H1 (cell line): ENCODE data around the gene MCM3AP. TPM values are rescaled to one million over a fixed set of nuclear protein-coding genes. Genes with fewer than 3 reads are reported as not detected.

Experiments
- CTCF ChIA-PET: fragments of 300-600 bp; sonication (Branson Sonifier 250); formaldehyde crosslinking; loops from one replicate; lab custom pipeline; 2021; ENCODE audit not compliant: partially characterized antibody; lab: Charles Lee
- POLR2A ChIA-PET: fragments of 300-600 bp; sonication (Branson Sonifier 250); formaldehyde crosslinking; loops from one replicate; lab custom pipeline; 2021; ENCODE audit warnings: inconsistent platforms; ENCODE audit not compliant: partially characterized antibody; lab: Charles Lee
- DNase-seq, 2 experiments: peaks; one replicate each; pipeline versions ENCODE4 v3.0.0 to v3.0.0-alpha.2; 2010 to 2022; ENCODE audit warnings: low spot score in 2 of 2, low read depth in 1 of 2, mixed read lengths in 1 of 2
- FAIRE-seq: peaks from 2 replicates; lab custom pipeline; 2011; peaks lifted over from hg19 to GRCh38; lab: Jason Lieb, UNC
- H2AFZ ChIP-seq: 2 replicates; pipeline ENCODE4 v1.8.1; 2012; ENCODE audit warnings: low read length, inconsistent platforms
- H2AK5ac ChIP-seq: 2 replicates; pipeline ENCODE4 v1.6.1; 2013; ENCODE audit warnings: low read depth, low read length
- H2BK120ac ChIP-seq: replicated peaks from 2 replicates; pipeline ENCODE3; 2013; ENCODE audit warnings: low read depth, low read length, inconsistent platforms
- H2BK12ac ChIP-seq: 2 replicates; pipeline ENCODE4 v1.6.1; 2013; ENCODE audit warnings: low read depth, low read length
- H2BK15ac ChIP-seq: 2 replicates; pipeline ENCODE4 v1.6.1; 2013; ENCODE audit warnings: low read length
- H2BK20ac ChIP-seq: 2 replicates; pipeline ENCODE4 v1.6.1; 2013; ENCODE audit warnings: low read length
- H2BK5ac ChIP-seq: 2 replicates; pipeline ENCODE4 v1.6.1; 2013; ENCODE audit warnings: low read depth, low read length
- H3K14ac ChIP-seq: 2 replicates; pipeline ENCODE4 v1.6.1; 2013; ENCODE audit warnings: inconsistent platforms; ENCODE audit not compliant: insufficient read length
- H3K18ac ChIP-seq: 2 replicates; pipeline ENCODE4 v1.6.1; 2013; ENCODE audit warnings: low read length; ENCODE audit errors: extremely low read depth
- H3K23ac ChIP-seq: 2 replicates; pipeline ENCODE4 v1.6.1; 2013; ENCODE audit warnings: inconsistent platforms; ENCODE audit not compliant: insufficient read length
- H3K23me2 ChIP-seq: 2 replicates; pipeline ENCODE4 v1.6.1; 2013; ENCODE audit warnings: low read depth, low read length
- H3K27ac ChIP-seq: 2 replicates; pipeline ENCODE4 v1.6.1; 2011; ENCODE audit warnings: low read depth, low read length, inconsistent platforms
- H3K27me3 ChIP-seq, 4 experiments: replicated peaks in 1 of 4; 1 replicate in 1 of 4; 2 replicates in 3 of 4; pipeline versions ENCODE4 v1.6.1 to v1.8.1; 2011 to 2013; ENCODE audit warnings: low read length in 3 of 4, mild to moderate bottlenecking in 3 of 4, inconsistent platforms in 2 of 4, mixed read lengths in 2 of 4, moderate library complexity in 1 of 4; ENCODE audit not compliant: control insufficient read depth in 3 of 4, insufficient read depth in 3 of 4; ENCODE audit errors: extremely low read depth in 1 of 4
- H3K36me3 ChIP-seq, 4 experiments: 2 replicates each; pipeline versions ENCODE4 v1.6.1 to v1.8.1; 2011 to 2013; ENCODE audit warnings: mild to moderate bottlenecking in 4 of 4, low read length in 3 of 4, moderate library complexity in 2 of 4, control low read depth in 1 of 4, inconsistent platforms in 1 of 4; ENCODE audit not compliant: insufficient read depth in 4 of 4, control insufficient read depth in 2 of 4
- H3K4ac ChIP-seq: replicated peaks from 2 replicates; pipeline ENCODE3; 2013; ENCODE audit warnings: low read length, low read depth, mixed read lengths, inconsistent platforms; ENCODE audit not compliant: insufficient read length
- H3K4me1 ChIP-seq, 4 experiments: replicated peaks in 1 of 4; 1 replicate in 1 of 4; 2 replicates in 3 of 4; pipeline versions ENCODE4 v1.6.1 to v1.8.1; 2011 to 2013; ENCODE audit warnings: low read length in 3 of 4, inconsistent platforms in 2 of 4, mixed read lengths in 1 of 4; ENCODE audit not compliant: insufficient read depth in 4 of 4, control insufficient read depth in 3 of 4
- H3K4me2 ChIP-seq, 2 experiments: 2 replicates each; pipeline versions ENCODE4 v1.6.1 to v1.8.1; 2011 to 2013; ENCODE audit warnings: low read depth in 2 of 2, low read length in 2 of 2, control low read depth in 1 of 2, inconsistent platforms in 1 of 2, mild to moderate bottlenecking in 1 of 2; ENCODE audit not compliant: insufficient read depth in 1 of 2
- H3K4me3 ChIP-seq, 4 experiments: fragments of 200-600, 300-600 bp in 1 of 4; sonication (generic), shearing (Covaris generic), sonication (Bioruptor Twin) in 1 of 4; 2 replicates each; pipeline versions ENCODE4 v1.5.1 to v1.8.1; 2011 to 2016; ENCODE audit warnings: low read length in 4 of 4, low read depth in 3 of 4, control low read depth in 2 of 4, inconsistent platforms in 2 of 4, mild to moderate bottlenecking in 2 of 4, mixed read lengths in 1 of 4, moderate library complexity in 1 of 4; ENCODE audit not compliant: insufficient read depth in 2 of 4; ENCODE audit errors: extremely low read depth in 1 of 4
- H3K56ac ChIP-seq: replicated peaks from 2 replicates; pipeline ENCODE3; 2013; ENCODE audit warnings: low read depth, mild to moderate bottlenecking, mixed read lengths, low read length, inconsistent platforms; ENCODE audit not compliant: insufficient read length
- H3K79me1 ChIP-seq: 2 replicates; pipeline ENCODE4 v1.6.1; 2013; ENCODE audit warnings: low read depth, low read length, control low read depth
- H3K79me2 ChIP-seq, 2 experiments: 2 replicates each; pipeline versions ENCODE4 v1.6.1 to v1.8.1; 2012 to 2013; ENCODE audit warnings: low read length in 2 of 2, mild to moderate bottlenecking in 2 of 2, inconsistent platforms in 1 of 2; ENCODE audit not compliant: insufficient read depth in 2 of 2, control insufficient read depth in 1 of 2
- H3K9ac ChIP-seq, 4 experiments: replicated peaks in 1 of 4; 1 replicate in 1 of 4; 2 replicates in 3 of 4; pipeline versions ENCODE4 v1.6.1 to v1.8.1; 2011 to 2013; ENCODE audit warnings: low read depth in 3 of 4, low read length in 3 of 4, control low read depth in 2 of 4, mild to moderate bottlenecking in 2 of 4, moderate library complexity in 2 of 4, inconsistent platforms in 1 of 4; ENCODE audit errors: extremely low read depth in 1 of 4
- H3K9me3 ChIP-seq, 2 experiments: 2 replicates each; pipeline versions ENCODE4 v1.6.1 to v1.8.1; 2012 to 2013; ENCODE audit warnings: mild to moderate bottlenecking in 2 of 2, moderate library complexity in 2 of 2, control low read depth in 1 of 2, inconsistent platforms in 1 of 2, low read depth in 1 of 2, low read length in 1 of 2, mixed read lengths in 1 of 2; ENCODE audit not compliant: insufficient read depth in 2 of 2
- H4K20me1 ChIP-seq, 2 experiments: replicated peaks in 1 of 2; 2 replicates each; pipeline versions ENCODE3 to v1.8.1; 2011 to 2013; ENCODE audit warnings: inconsistent platforms in 2 of 2, low read length in 2 of 2, mild to moderate bottlenecking in 1 of 2; ENCODE audit not compliant: insufficient read depth in 2 of 2, control insufficient read depth in 1 of 2
- H4K5ac ChIP-seq: 2 replicates; pipeline ENCODE4 v1.6.1; 2013; ENCODE audit warnings: low read length, low read depth, mixed read lengths, inconsistent platforms; ENCODE audit not compliant: insufficient read length
- H4K8ac ChIP-seq: 2 replicates; pipeline ENCODE4 v1.8.0; 2013; ENCODE audit warnings: mild to moderate bottlenecking, moderate library complexity, low read length, inconsistent platforms; ENCODE audit not compliant: insufficient read depth; ENCODE audit errors: extremely low read depth
- H4K91ac ChIP-seq: replicated peaks from 2 replicates; pipeline ENCODE3; 2013; ENCODE audit warnings: low read length, mixed read lengths, inconsistent platforms; ENCODE audit not compliant: insufficient read length
- CBX5 ChIP-seq: fragments of 300-800, 300-1000 bp; sonication (generic); IDR thresholded peaks from 2 replicates; pipeline ENCODE4 v1.7.1; 2016; ENCODE audit warnings: antibody characterized with exemption, low read length, low read depth
- CBX8 ChIP-seq: fragments of 300-800, 300-1000 bp; sonication (generic); IDR thresholded peaks from 2 replicates; pipeline ENCODE4 v1.7.1; 2016; ENCODE audit warnings: low read depth, low read length, borderline replicate concordance
- CEBPB ChIP-seq: IDR thresholded peaks from 2 replicates; pipeline ENCODE4 v1.6.1; 2012; ENCODE audit warnings: low read depth, low read length
- EZH2 ChIP-seq: fragments of 200-600 bp; sonication (generic); IDR thresholded peaks from 2 replicates; pipeline ENCODE4 v1.7.1; 2012; ENCODE audit warnings: low read depth, mild to moderate bottlenecking, moderate library complexity, low read length, inconsistent platforms; ENCODE audit not compliant: severe bottlenecking
- FOSL1 ChIP-seq: IDR thresholded peaks from 2 replicates; pipeline ENCODE4 v1.6.1; 2011; ENCODE audit warnings: mild to moderate bottlenecking, low read depth, low read length, moderate library complexity; ENCODE audit not compliant: insufficient read depth
- HDAC2 ChIP-seq, 2 experiments: fragments of 300-600 bp in 1 of 2; sonication (generic) in 1 of 2; IDR thresholded peaks; 2 replicates each; pipeline ENCODE4 v1.6.1; 2011 to 2012; ENCODE audit warnings: low read depth in 2 of 2, low read length in 2 of 2, mild to moderate bottlenecking in 2 of 2, moderate library complexity in 2 of 2, borderline replicate concordance in 1 of 2, inconsistent platforms in 1 of 2
- PHF8 ChIP-seq: fragments of 200-600 bp; sonication (generic); conservative IDR thresholded peaks from 2 replicates; pipeline ENCODE4 v1.7.1; 2012; ENCODE audit warnings: low read depth, mild to moderate bottlenecking, inconsistent platforms, low read length, moderate library complexity
- RBBP5 ChIP-seq: IDR thresholded peaks from 2 replicates; pipeline ENCODE4 v1.7.1; 2012; ENCODE audit warnings: low read depth, mild to moderate bottlenecking, inconsistent platforms, low read length, moderate library complexity, borderline replicate concordance
- SIN3A ChIP-seq, 2 experiments: IDR thresholded peaks in 1 of 2; conservative IDR thresholded peaks in 1 of 2; 2 replicates each; pipeline ENCODE4 v1.6.1; 2011 to 2012; ENCODE audit warnings: low read length in 2 of 2, improper control_type of control experiment in 1 of 2, low read depth in 1 of 2, mild to moderate bottlenecking in 1 of 2
- SIRT6 ChIP-seq: IDR thresholded peaks from one replicate; pipeline ENCODE4 v1.7.1; 2012; ENCODE audit warnings: low read length, inconsistent platforms
- SP2 ChIP-seq: IDR thresholded peaks from 2 replicates; pipeline ENCODE4 v1.6.1; 2012; ENCODE audit warnings: mild to moderate bottlenecking, low read length, inconsistent platforms
- SRF ChIP-seq: IDR thresholded peaks from 2 replicates; pipeline ENCODE4 v1.6.1; 2011; ENCODE audit warnings: mild to moderate bottlenecking, low read depth, low read length, moderate library complexity
- WGBS, 2 experiments: shearing (Covaris generic) in 1 of 2; methylation state at CpG; one replicate each; pipeline versions ENCODE4 v1.1.6 to v1.1.7; 2013 to 2015; ENCODE audit warnings: low lambda C conversion rate in 2 of 2, mixed read lengths in 2 of 2, inconsistent platforms in 1 of 2, low coverage in 1 of 2, missing lambda C conversion rate in 1 of 2; ENCODE audit not compliant: insufficient replicate concordance in 2 of 2, insufficient coverage in 1 of 2, insufficient read length in 1 of 2; ENCODE audit errors: extremely low coverage in 1 of 2, missing lambda C conversion rate in 1 of 2; 5-methylcytosine and 5-hydroxymethylcytosine counted together
- polyA plus RNA-seq, 7 experiments: library from polyadenylated mRNA; depleted of rRNA in 3 of 7; stranded (reverse) in 5 of 7; unstranded in 2 of 7; fragments of >200 nt in 5 of 7; fragments of 200-250 nt in 2 of 7; gene quantifications; 1 replicate in 5 of 7; 2 replicates in 1 of 7; 4 replicates in 1 of 7; pipeline versions ENCODE4 v1.2.1 to v1.2.3, GENCODE V29; 2011 to 2013; ENCODE audit warnings: missing spikeins in 2 of 7, mixed read lengths in 2 of 7
- total RNA-seq: library from RNA; stranded (reverse); fragmentation: NEBNext Ultra II Directional; extraction: Animal tissue kit (Norgen Biotek cat#: 25700); gene quantifications from 2 replicates; pipeline ENCODE4 v1.2.1, GENCODE V29; 2021
- TF ChIP-seq, protein P1 (sequence below): IDR thresholded peaks from 2 replicates; pipeline ENCODE4 v1.6.1; 2011; ENCODE audit warnings: low read depth, mild to moderate bottlenecking, low read length; ENCODE audit not compliant: insufficient read depth

Gene MCM3AP
- total and polyA plus RNA-seq, 2 of the 8 experiments (the other 6 are each of a cell fraction or from before 2014, with no cell fraction given) = 37.2 to 119 TPM

DNA sequence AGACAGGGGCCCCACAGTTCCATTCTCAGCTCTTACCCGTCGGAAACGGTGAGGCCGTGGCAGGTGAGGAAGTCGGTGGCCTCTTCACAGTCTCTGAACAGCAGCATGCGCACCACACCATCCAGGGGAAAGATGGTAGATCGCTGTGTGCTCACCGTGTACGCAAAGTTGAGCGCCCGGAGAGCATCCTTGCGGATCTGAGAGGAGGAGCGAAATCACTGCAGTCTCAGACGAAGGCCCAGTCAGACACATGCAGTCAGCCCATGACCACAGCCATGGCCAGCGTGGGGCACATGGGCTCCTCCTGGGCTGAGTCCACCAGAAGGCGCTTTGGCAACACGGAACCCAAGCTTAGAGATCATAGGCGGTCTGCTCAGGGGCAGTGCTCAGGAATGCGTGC lies 18.5 kb downstream of the MCM3AP start:
- H2AK5ac ChIP-seq = no peak overlapping the region
- no peaks in the 10 kb centered on the region for H3K4me1 ChIP-seq
- no peaks in the 10 kb centered on the region for H3K27me3 ChIP-seq
- no peaks in the 10 kb centered on the region for H3K79me2 ChIP-seq
- H3K36me3 ChIP-seq = peaks cover 16 to 56% (median 48%) of the 10 kb centered on the region in 4 experiments
- no peak overlapping the region for H3K18ac ChIP-seq
- no peak overlapping the region for H3K14ac ChIP-seq
- CTCF ChIA-PET = interaction anchor here (2.4 kb wide), 1 partner anchor 17 kb away, joined by 9 read pairs; the partner anchor contains the start of gene MCM3AP
- no peak overlapping the region for H3K56ac ChIP-seq
- H3K23me2 ChIP-seq = no peaks in the 10 kb centered on the region
- no peak overlapping the region for H2AFZ ChIP-seq
- H3K27ac ChIP-seq = no peak overlapping the region
- H2BK12ac ChIP-seq = no peak overlapping the region
- peaks cover 4% of the 10 kb centered on the region; the same call in 1 of the 2 replicates for H3K79me1 ChIP-seq
- no peak overlapping the region for H3K4ac ChIP-seq
- H2BK5ac ChIP-seq = no peak overlapping the region
- H3K4me3 ChIP-seq = no peak overlapping the region
- WGBS, 2 experiments = 88% methylated on average over 15 of the region's 19 CpGs; no CpG with 5 or more reads in 1 of the 2 experiments
- no peak overlapping the region for H4K8ac ChIP-seq
- H4K91ac ChIP-seq = no peak overlapping the region
- no peaks in the 10 kb centered on the region for H3K9me3 ChIP-seq
- no peak overlapping the region for H3K9ac ChIP-seq
- H2BK20ac ChIP-seq = no peak overlapping the region
- H2BK15ac ChIP-seq = no peak overlapping the region
- no peak for FAIRE-seq
- DNase-seq = no peak
- no peak overlapping the region for H2BK120ac ChIP-seq
- no peak overlapping the region for H4K5ac ChIP-seq
- H3K23ac ChIP-seq = no peak overlapping the region
- no peak overlapping the region for H3K4me2 ChIP-seq
- peaks cover 7 to 20% of the 10 kb centered on the region in 2 experiments for H4K20me1 ChIP-seq
- POLR2A ChIA-PET = interaction anchor here (1.0 to 2.0 kb wide), 5 partner anchors 8 to 56 kb away, joined by 3 to 10 read pairs (median 3); no protein-coding TSS in a partner anchor
- TF ChIP-seq PHF8 (no peak), FOSL1 (no peak), EZH2 (no peak), SIN3A (conservative IDR thresholded peaks at IDR 0.05 in 1 of 2, IDR thresholded peaks at IDR 0.05 in 1 of 2; ENCODE audit: low read depth in 1 of 2, low read length in 2 of 2) (no peak), SRF (no peak), CBX8 (no peak), CEBPB (no peak), SIRT6 (no peak), SP2 (no peak), CBX5 (no peak), RBBP5 (no peak), HDAC2 (IDR thresholded peaks at IDR 0.05; ENCODE audit: borderline replicate concordance in 1 of 2, low read depth in 2 of 2, low read length in 2 of 2) (no peak)
- TF ChIP-seq, protein P1, sequence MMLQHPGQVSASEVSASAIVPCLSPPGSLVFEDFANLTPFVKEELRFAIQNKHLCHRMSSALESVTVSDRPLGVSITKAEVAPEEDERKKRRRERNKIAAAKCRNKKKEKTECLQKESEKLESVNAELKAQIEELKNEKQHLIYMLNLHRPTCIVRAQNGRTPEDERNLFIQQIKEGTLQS = no peak
